OCI-M1 (cell line): ENCODE data around the gene CCDC7.
"Not testable (repeated sequence)": the region's sequence is repeated elsewhere in the genome, so short reads cannot be mapped to it uniquely, and the experiment has no call there.

Experiments
- DNase-seq: peaks from one replicate; lab custom pipeline; 2025; lab: John Stamatoyannopoulos, UW

CCDC7 gene

GRCh38 chr10:32577448-32577847 lies 131.5 kb downstream of the CCDC7 start:
- DNase-seq: no peak

GRCh38 chr10:32582946-32583345 lies 137.0 kb downstream of the CCDC7 start:
- DNase-seq: peak; percentile 53

- DNase-seq: not testable (repeated sequence)
These were observed 152.1 kb downstream of the CCDC7 start for GRCh38 chr10:32598022-32598421.

- DNase-seq: peak; percentile 59
These were observed 154.4 kb downstream of the CCDC7 start for GRCh38 chr10:32600317-32600716.

- not testable (repeated sequence) for DNase-seq
These were observed 155.6 kb downstream of the CCDC7 start for GRCh38 chr10:32601562-32601961.

- no peak for DNase-seq
These were observed 159.8 kb downstream of the CCDC7 start for GRCh38 chr10:32605787-32606186.

- not testable (repeated sequence) for DNase-seq
These were observed 164.6 kb downstream of the CCDC7 start for GRCh38 chr10:32610543-32610942.

- DNase-seq: peak; percentile 44
These were observed 170.5 kb downstream of the CCDC7 start for GRCh38 chr10:32616438-32616837.

GRCh38 chr10:32618482-32618881 lies 172.5 kb downstream of the CCDC7 start:
- no peak for DNase-seq

- no peak for DNase-seq
These were observed 176.0 kb downstream of the CCDC7 start for GRCh38 chr10:32621969-32622368.

GRCh38 chr10:32622409-32622808 lies 176.5 kb downstream of the CCDC7 start:
- DNase-seq: no peak

GRCh38 chr10:32627183-32627582 lies 181.2 kb downstream of the CCDC7 start:
- no peak for DNase-seq

- DNase-seq: no peak
These were observed 184.0 kb downstream of the CCDC7 start for GRCh38 chr10:32629910-32630309.

- DNase-seq: no peak
These were observed 200.6 kb downstream of the CCDC7 start for GRCh38 chr10:32646535-32646934.

GRCh38 chr10:32650246-32650655 lies 204.3 kb downstream of the CCDC7 start:
- peak; percentile 8 for DNase-seq

GRCh38 chr10:32657430-32657829 lies 211.5 kb downstream of the CCDC7 start:
- DNase-seq: not testable (repeated sequence)

- no peak for DNase-seq
These were observed 215.4 kb downstream of the CCDC7 start for GRCh38 chr10:32661346-32661745.

GRCh38 chr10:32680803-32681557 lies 235.0 kb downstream of the CCDC7 start:
- no peak for DNase-seq

GRCh38 chr10:32684291-32684690 lies 238.4 kb downstream of the CCDC7 start:
- no peak for DNase-seq

- no peak for DNase-seq
These were observed 241.2 kb downstream of the CCDC7 start for GRCh38 chr10:32687116-32687515.

- no peak for DNase-seq
These were observed 241.6 kb downstream of the CCDC7 start for GRCh38 chr10:32687546-32687945.

GRCh38 chr10:32692174-32692573 lies 246.2 kb downstream of the CCDC7 start:
- DNase-seq: no peak

GRCh38 chr10:32693441-32693979 lies 247.6 kb downstream of the CCDC7 start:
- no peak for DNase-seq

GRCh38 chr10:32699683-32700082 lies 253.7 kb downstream of the CCDC7 start:
- DNase-seq: not testable (repeated sequence)
